C4-2B (cell line): ENCODE data around the gene MDC1.

Experiments
- ZFX ChIP-seq: fragments of 450-650 bp; IDR thresholded peaks from 2 replicates; pipeline ENCODE4 v1.6.1; 2017
- TF ChIP-seq, protein P1 (sequence below): fragments of 450-650 bp; conservative IDR thresholded peaks from 2 replicates; pipeline ENCODE4 v1.5.1; 2017; ENCODE audit warnings: mild to moderate bottlenecking

DNA sequence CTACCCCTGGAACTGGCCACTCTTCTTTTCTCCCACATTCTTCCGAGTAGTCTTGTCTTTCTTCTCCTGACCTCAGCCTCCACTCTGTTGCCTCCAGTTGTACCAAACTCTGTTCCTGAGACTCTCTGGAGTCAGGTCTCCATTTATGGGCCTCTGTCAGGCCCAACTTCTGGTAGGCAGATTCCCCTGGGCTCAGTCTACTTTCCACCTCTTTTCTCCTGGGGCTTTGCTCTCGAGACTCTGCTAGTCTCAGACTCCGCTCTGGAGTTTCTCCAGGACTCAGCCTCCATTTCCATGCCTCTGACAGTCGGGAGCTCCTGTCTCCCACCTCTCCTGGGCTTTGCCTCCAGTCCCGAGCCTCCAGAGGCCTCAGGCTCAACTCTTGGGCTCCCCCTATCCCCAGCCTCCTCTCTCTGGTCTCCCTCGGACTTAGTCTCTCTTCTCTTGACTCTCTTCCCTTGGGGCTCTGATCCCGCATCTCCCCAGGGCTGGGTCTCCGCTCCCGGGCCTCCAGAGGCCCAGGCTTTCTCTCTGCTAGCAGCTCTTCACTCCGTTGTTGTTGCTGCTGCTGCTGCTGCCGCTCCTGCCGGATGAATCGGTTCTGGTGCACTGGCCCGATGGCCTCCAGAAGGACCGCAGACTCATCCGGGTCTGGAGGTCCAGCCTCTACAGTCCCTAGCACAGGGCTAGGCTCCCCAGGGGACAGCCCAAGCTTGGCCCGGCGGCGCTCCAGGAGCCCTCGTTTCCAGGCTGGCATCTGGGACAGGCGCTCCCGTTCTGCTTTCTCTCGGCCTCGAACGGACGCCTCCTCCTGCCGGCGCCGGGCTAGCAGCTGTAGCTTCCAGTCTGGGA lies 31.7 kb downstream of the MDC1 start:
- TF ChIP-seq, protein P1, sequence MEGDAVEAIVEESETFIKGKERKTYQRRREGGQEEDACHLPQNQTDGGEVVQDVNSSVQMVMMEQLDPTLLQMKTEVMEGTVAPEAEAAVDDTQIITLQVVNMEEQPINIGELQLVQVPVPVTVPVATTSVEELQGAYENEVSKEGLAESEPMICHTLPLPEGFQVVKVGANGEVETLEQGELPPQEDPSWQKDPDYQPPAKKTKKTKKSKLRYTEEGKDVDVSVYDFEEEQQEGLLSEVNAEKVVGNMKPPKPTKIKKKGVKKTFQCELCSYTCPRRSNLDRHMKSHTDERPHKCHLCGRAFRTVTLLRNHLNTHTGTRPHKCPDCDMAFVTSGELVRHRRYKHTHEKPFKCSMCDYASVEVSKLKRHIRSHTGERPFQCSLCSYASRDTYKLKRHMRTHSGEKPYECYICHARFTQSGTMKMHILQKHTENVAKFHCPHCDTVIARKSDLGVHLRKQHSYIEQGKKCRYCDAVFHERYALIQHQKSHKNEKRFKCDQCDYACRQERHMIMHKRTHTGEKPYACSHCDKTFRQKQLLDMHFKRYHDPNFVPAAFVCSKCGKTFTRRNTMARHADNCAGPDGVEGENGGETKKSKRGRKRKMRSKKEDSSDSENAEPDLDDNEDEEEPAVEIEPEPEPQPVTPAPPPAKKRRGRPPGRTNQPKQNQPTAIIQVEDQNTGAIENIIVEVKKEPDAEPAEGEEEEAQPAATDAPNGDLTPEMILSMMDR, result no peak
- no peak for TF ChIP-seq ZFX
